GM13976 (cell line): ENCODE data around the gene EEF1B2.
"Not testable (repeated sequence)": the region's sequence is repeated elsewhere in the genome, so short reads cannot be mapped to it uniquely, and the experiment has no call there.

ENCODE experiments used
- DNase-seq: peaks from one replicate; pipeline ENCODE4 v3.0.0; 2012; ENCODE audit warnings: low spot score
- CTCF ChIP-seq: IDR thresholded peaks from 2 replicates; pipeline ENCODE4 v1.5.1; 2012; ENCODE audit warnings: borderline replicate concordance, mild to moderate bottlenecking; ENCODE audit not compliant: insufficient read depth; ENCODE audit errors: extremely low read depth, missing control alignments, control extremely low read depth
- in situ Hi-C: fragments of 300-500 bp; cut with MboI; formaldehyde crosslinking; loops from one replicate; pipeline ENCODE4 v1.12.0; 2022; ENCODE audit warnings: low sequenced_read_pairs, mixed read lengths, inconsistent platforms; ENCODE audit not compliant: unreplicated experiment

The EEF1B2 gene

GRCh38 chr2:206154197-206154596 lies 5.5 kb upstream of the EEF1B2 start:
- peak; percentile 34 for TF ChIP-seq CTCF
- no peak for DNase-seq
- in situ Hi-C loops = no loop called here

- DNase-seq, in situ Hi-C loops: not testable (repeated sequence)
Observed at GRCh38 chr2:206157014-206157413, 2.7 kb upstream of the EEF1B2 start.

GRCh38 chr2:206158563-206159345 lies 941 bp upstream of the EEF1B2 start:
- no peak for DNase-seq
- in situ Hi-C loops = no loop called here
- no peak for TF ChIP-seq CTCF

GRCh38 chr2:206160125-206160806 lies 571 bp downstream of the EEF1B2 start:
- DNase-seq = peak; percentile 72
- in situ Hi-C loops = no loop called here

GRCh38 chr2:206160807-206161179 lies 1.1 kb downstream of the EEF1B2 start:
- in situ Hi-C loops = no loop called here

More at GRCh38 chr2:206160125-206160806, 571 bp downstream of the EEF1B2 start:
- TF ChIP-seq CTCF = no peak

GRCh38 chr2:206162401-206162800 lies 2.7 kb downstream of the EEF1B2 start:
- DNase-seq, in situ Hi-C loops: not testable (repeated sequence)

More at GRCh38 chr2:206160807-206161179, 1.1 kb downstream of the EEF1B2 start:
- no peak for TF ChIP-seq CTCF
- no peak for DNase-seq

GRCh38 chr2:206163251-206163880 lies 3.7 kb downstream of the EEF1B2 start:
- in situ Hi-C loops = no loop called here
- DNase-seq = no peak
- no peak for TF ChIP-seq CTCF
